ENCODE results near the gene GLRX3.

DNA sequence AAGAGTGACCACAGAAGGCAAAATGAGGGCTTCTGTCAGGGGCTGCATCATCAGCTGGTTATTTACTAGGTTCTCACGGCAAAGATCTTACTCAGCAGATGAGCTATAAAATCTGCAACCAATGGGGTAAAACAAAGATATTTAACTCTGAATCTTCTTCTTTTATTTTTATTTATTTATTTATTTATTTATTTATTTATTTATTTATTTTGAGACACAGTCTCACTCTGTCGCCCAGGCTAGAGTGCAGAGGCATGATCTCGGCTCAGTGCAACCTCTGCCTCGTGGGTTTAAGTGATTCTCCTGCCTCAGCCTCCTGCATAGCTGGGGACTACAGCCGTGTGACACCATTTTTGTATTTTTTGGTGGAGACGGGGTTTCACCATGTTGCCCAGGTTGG lies 36.8 kb upstream of the GLRX3 start:
- TF ChIP-seq, protein P1, sequence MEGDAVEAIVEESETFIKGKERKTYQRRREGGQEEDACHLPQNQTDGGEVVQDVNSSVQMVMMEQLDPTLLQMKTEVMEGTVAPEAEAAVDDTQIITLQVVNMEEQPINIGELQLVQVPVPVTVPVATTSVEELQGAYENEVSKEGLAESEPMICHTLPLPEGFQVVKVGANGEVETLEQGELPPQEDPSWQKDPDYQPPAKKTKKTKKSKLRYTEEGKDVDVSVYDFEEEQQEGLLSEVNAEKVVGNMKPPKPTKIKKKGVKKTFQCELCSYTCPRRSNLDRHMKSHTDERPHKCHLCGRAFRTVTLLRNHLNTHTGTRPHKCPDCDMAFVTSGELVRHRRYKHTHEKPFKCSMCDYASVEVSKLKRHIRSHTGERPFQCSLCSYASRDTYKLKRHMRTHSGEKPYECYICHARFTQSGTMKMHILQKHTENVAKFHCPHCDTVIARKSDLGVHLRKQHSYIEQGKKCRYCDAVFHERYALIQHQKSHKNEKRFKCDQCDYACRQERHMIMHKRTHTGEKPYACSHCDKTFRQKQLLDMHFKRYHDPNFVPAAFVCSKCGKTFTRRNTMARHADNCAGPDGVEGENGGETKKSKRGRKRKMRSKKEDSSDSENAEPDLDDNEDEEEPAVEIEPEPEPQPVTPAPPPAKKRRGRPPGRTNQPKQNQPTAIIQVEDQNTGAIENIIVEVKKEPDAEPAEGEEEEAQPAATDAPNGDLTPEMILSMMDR (IDR thresholded peaks at IDR 0.05): no peak
- no peak for TF ChIP-seq EZH2 (IDR thresholded peaks at IDR 0.05; ENCODE audit: borderline replicate concordance, insufficient read depth, low read depth, low read length, poor library complexity, severe bottlenecking)
